Measurements from ENCODE around the gene KYAT1.
A peak's percentile ranks its signal among the peaks of the same experiment; 100 is the strongest.

The KYAT1 gene

GRCh38 chr9:128786681-128787601 is 94.8 kb downstream of the KYAT1 start, which contains the start of gene TBC1D13:
Gene TBC1D13 (plus strand): TSS chr9:128787253. CDS start chr9:128787354, 101 bp downstream.
- Histone ChIP-seq H3K4me3 (replicated peaks; ENCODE audit: low read depth, low read length) (peak within 1 kb of the TSS; percentile 100), H3K27me3 (replicated peaks; ENCODE audit: control insufficient read depth, insufficient read depth, low read length) (no peaks in the 10 kb centered on the region), H3K36me3 (ENCODE audit: control insufficient read depth, insufficient read depth, low read length) (peaks cover 8% of the 10 kb centered on the region)
- peak; percentile 90 for DNase-seq (ENCODE audit: extremely low read depth, insufficient read length)
- TF ChIP-seq CTCF (IDR thresholded peaks at IDR 0.05; ENCODE audit: insufficient read depth, low read length, poor library complexity, severe bottlenecking), result no peak

- no peak for TF ChIP-seq CTCF (IDR thresholded peaks at IDR 0.05; ENCODE audit: insufficient read depth, low read length, poor library complexity, severe bottlenecking)
- no peak for DNase-seq (ENCODE audit: extremely low read depth, insufficient read length)
- no peak overlapping the region for H3K4me3 ChIP-seq (replicated peaks; ENCODE audit: low read depth, low read length)
- H3K27me3 ChIP-seq (replicated peaks; ENCODE audit: control insufficient read depth, insufficient read depth, low read length), result no peaks in the 10 kb centered on the region
- H3K36me3 ChIP-seq (ENCODE audit: control insufficient read depth, insufficient read depth, low read length), result peaks cover under 1% of the 10 kb centered on the region; the same call in 1 of the 2 replicates
These were observed 96.3 kb downstream of the KYAT1 start for GRCh38 chr9:128785427-128785826.
